Muscle of leg (tissue), 16 donors: ENCODE results near the gene ZNF117. TPM values are rescaled to one million over a fixed set of nuclear protein-coding genes. Genes with fewer than 3 reads are reported as not detected.
"Not testable (repeated sequence)": the region's sequence is repeated elsewhere in the genome, so short reads cannot be mapped to it uniquely, and the experiment has no call there.

Experiments used
- DNase-seq: peaks from one replicate; pipeline ENCODE4 v3.0.0; 2013
- H3K27ac ChIP-seq: one replicate; pipeline ENCODE4 v1.5.1; 2013; ENCODE audit warnings: mild to moderate bottlenecking, low read length, control low read depth
- H3K27me3 ChIP-seq: one replicate; pipeline ENCODE4 v1.6.1; 2013; ENCODE audit warnings: low read length; ENCODE audit not compliant: control insufficient read depth, insufficient read depth
- H3K36me3 ChIP-seq: one replicate; pipeline ENCODE4 v1.6.1; 2013; ENCODE audit warnings: low read length; ENCODE audit not compliant: control insufficient read depth, insufficient read depth
- H3K4me1 ChIP-seq: one replicate; pipeline ENCODE4 v1.6.1; 2013; ENCODE audit warnings: low read length; ENCODE audit not compliant: control insufficient read depth, insufficient read depth
- H3K4me3 ChIP-seq: one replicate; pipeline ENCODE4 v1.5.1; 2013; ENCODE audit warnings: low read length, control low read depth
- H3K9me3 ChIP-seq: replicated peaks from 2 replicates; pipeline ENCODE4 v1.6.1; 2013; ENCODE audit warnings: low read depth, low read length; ENCODE audit not compliant: control insufficient read depth
- WGBS: methylation state at CpG from one replicate; pipeline ENCODE4 v1.1.5; 2013; ENCODE audit warnings: missing lambda C conversion rate; ENCODE audit not compliant: insufficient coverage; 5-methylcytosine and 5-hydroxymethylcytosine counted together
- long read RNA-seq, 11 donors: transcript quantifications; one replicate each; lab custom pipeline, GENCODE V29; 2026
- polyA plus RNA-seq, 8 donors: library from polyadenylated mRNA; unstranded; fragments of 120-200 nt; gene quantifications; one replicate each; pipeline versions ENCODE4 v1.2.1 to v1.2.3, GENCODE V29; 2013; ENCODE audit warnings: inconsistent platforms in 1 of 8, low replicate concordance in 1 of 8; ENCODE audit not compliant: insufficient read length in 8 of 8, insufficient read depth in 1 of 8
- total RNA-seq: library from RNA; stranded (reverse); fragments of 120-200 nt; gene quantifications from one replicate; pipeline ENCODE4 v1.2.4, GENCODE V29; 2013

Gene ZNF117
- total RNA-seq, result 11.5 TPM
- 10 to 100 TPM in 5 of 8 donors, 1 to 10 TPM in 3; 7.5 to 26.1 (median 11.9) TPM for polyA plus RNA-seq
- long read RNA-seq, donor 1, full-length matches to known transcripts, result 1 of 1 reads
- long read RNA-seq, donor 1, partial matches to known transcripts, result 0 of 1 reads
- long read RNA-seq, donor 1, other reads (novel, unspliced or antisense), result 0 of 1 reads
- long read RNA-seq, donor 2, result 0 reads
- long read RNA-seq, donor 3, full-length matches to known transcripts, result 2 of 2 reads
- long read RNA-seq, donor 3, partial matches to known transcripts, result 0 of 2 reads
- long read RNA-seq, donor 3, other reads (novel, unspliced or antisense), result 0 of 2 reads
- long read RNA-seq, donor 4, full-length matches to known transcripts, result 1 of 1 reads
- long read RNA-seq, donor 4, partial matches to known transcripts, result 0 of 1 reads
- long read RNA-seq, donor 4, other reads (novel, unspliced or antisense), result 0 of 1 reads
- long read RNA-seq, donor 5, full-length matches to known transcripts, result 3 of 3 reads
- long read RNA-seq, donor 5, partial matches to known transcripts, result 0 of 3 reads
- long read RNA-seq, donor 5, other reads (novel, unspliced or antisense), result 0 of 3 reads
- long read RNA-seq, donor 6, full-length matches to known transcripts, result 6 of 16 reads
- long read RNA-seq, donor 6, partial matches to known transcripts, result 10 of 16 reads
- long read RNA-seq, donor 6, other reads (novel, unspliced or antisense), result 0 of 16 reads
- long read RNA-seq, donor 7, full-length matches to known transcripts, result 3 of 3 reads
- long read RNA-seq, donor 7, partial matches to known transcripts, result 0 of 3 reads
- long read RNA-seq, donor 7, other reads (novel, unspliced or antisense), result 0 of 3 reads
- long read RNA-seq, donor 8, full-length matches to known transcripts, result 2 of 2 reads
- long read RNA-seq, donor 8, partial matches to known transcripts, result 0 of 2 reads
- long read RNA-seq, donor 8, other reads (novel, unspliced or antisense), result 0 of 2 reads
- long read RNA-seq, donor 9, full-length matches to known transcripts, result 2 of 8 reads
- long read RNA-seq, donor 9, partial matches to known transcripts, result 6 of 8 reads
- long read RNA-seq, donor 9, other reads (novel, unspliced or antisense), result 0 of 8 reads
- long read RNA-seq, donor 10, full-length matches to known transcripts, result 3 of 3 reads
- long read RNA-seq, donor 10, partial matches to known transcripts, result 0 of 3 reads
- long read RNA-seq, donor 10, other reads (novel, unspliced or antisense), result 0 of 3 reads
- long read RNA-seq, donor 11, full-length matches to known transcripts, result 4 of 4 reads
- long read RNA-seq, donor 11, partial matches to known transcripts, result 0 of 4 reads
- long read RNA-seq, donor 11, other reads (novel, unspliced or antisense), result 0 of 4 reads

- 56% methylated on average over 2 of the region's 4 CpGs for WGBS
- peaks cover 10% of the 10 kb centered on the region for H3K36me3 ChIP-seq
- no peaks in the 10 kb centered on the region for H3K4me1 ChIP-seq
- H3K27ac ChIP-seq, result no peak within 1 kb of the TSS
- DNase-seq, result no peak
- no peak within 1 kb of the TSS for H3K4me3 ChIP-seq
- no peaks in the 10 kb centered on the region for H3K27me3 ChIP-seq
- peaks cover 63% of the 10 kb centered on the region for H3K9me3 ChIP-seq
These were observed at the start of gene ZNF117 for GRCh38 chr7:64990936-64991335. Gene ZNF117 (minus strand): TSS chr7:64991036.

- H3K9me3 ChIP-seq, H3K36me3 ChIP-seq, H3K4me1 ChIP-seq, H3K27me3 ChIP-seq: not testable (repeated sequence)
- H3K27ac ChIP-seq, result peak overlapping the region; percentile 59
- DNase-seq, result peak; percentile 42
- H3K4me3 ChIP-seq, result peak overlapping the region; percentile 42
- under 1% methylated on average over 29 of the region's 35 CpGs for WGBS
These were observed 47.9 kb upstream of the ZNF117 start for GRCh38 chr7:65038767-65039166.

- peak; percentile 97 for DNase-seq
- Histone ChIP-seq H3K36me3 (no peaks in the 10 kb centered on the region), H3K27ac (peak overlapping the region; percentile 82), H3K9me3 (no peaks in the 10 kb centered on the region), H3K27me3 (no peaks in the 10 kb centered on the region), H3K4me3 (peak overlapping the region; percentile 61), H3K4me1 (no peaks in the 10 kb centered on the region)
- WGBS, result 11% methylated on average over 11 of the region's 92 CpGs
These were observed 47.2 kb upstream of the ZNF117 start for GRCh38 chr7:65037740-65038688.

- peak overlapping the region; percentile 20 for H3K27ac ChIP-seq
- not testable (repeated sequence) for H3K36me3 ChIP-seq, H3K4me1 ChIP-seq, H3K27me3 ChIP-seq, H3K9me3 ChIP-seq, H3K4me3 ChIP-seq
- WGBS, result no CpG with 5 or more reads among the region's 2 CpGs
- DNase-seq, result peak; percentile 85
These were observed 45.7 kb upstream of the ZNF117 start for GRCh38 chr7:65036526-65036925.

- not testable (repeated sequence) for H3K27me3 ChIP-seq, H3K4me1 ChIP-seq, H3K36me3 ChIP-seq, H3K27ac ChIP-seq, H3K9me3 ChIP-seq, H3K4me3 ChIP-seq, DNase-seq
These were observed 44.6 kb upstream of the ZNF117 start for GRCh38 chr7:65035469-65035868.

GRCh38 chr7:65034120-65034782, 43.4 kb upstream of the ZNF117 start:
- H3K9me3 ChIP-seq, H3K4me3 ChIP-seq, H3K27ac ChIP-seq, DNase-seq, H3K36me3 ChIP-seq, H3K27me3 ChIP-seq, H3K4me1 ChIP-seq: not testable (repeated sequence)
- 90% methylated on average over 2 of the region's 10 CpGs for WGBS

- not testable (repeated sequence) for H3K27ac ChIP-seq, H3K4me3 ChIP-seq, H3K4me1 ChIP-seq, H3K27me3 ChIP-seq, DNase-seq, H3K36me3 ChIP-seq, H3K9me3 ChIP-seq
- WGBS, result 96% methylated on average over 5 of the region's 30 CpGs
These were observed 42.6 kb upstream of the ZNF117 start for GRCh38 chr7:65033391-65033790.

- DNase-seq, H3K27me3 ChIP-seq, H3K27ac ChIP-seq, H3K9me3 ChIP-seq, H3K4me1 ChIP-seq, H3K4me3 ChIP-seq, H3K36me3 ChIP-seq: not testable (repeated sequence)
These were observed 34.2 kb upstream of the ZNF117 start for GRCh38 chr7:65025023-65025422.

- not testable (repeated sequence) for DNase-seq, H3K4me1 ChIP-seq, H3K36me3 ChIP-seq, H3K9me3 ChIP-seq, H3K27ac ChIP-seq, H3K27me3 ChIP-seq, H3K4me3 ChIP-seq
- no CpG with 5 or more reads among the region's 3 CpGs for WGBS
These were observed 30.1 kb upstream of the ZNF117 start for GRCh38 chr7:65020978-65021377.
